Gastrocnemius medialis (tissue), 4 donors: ENCODE results near the gene GALNT14.

ENCODE experiments used
- CTCF ChIP-seq, 5 experiments: fragments of 450-650 bp in 3 of 5; fragments of 200-600 bp in 2 of 5; sonication (generic) in 2 of 5; IDR thresholded peaks in 4 of 5; conservative IDR thresholded peaks in 1 of 5; 1 replicate in 4 of 5; 2 replicates in 1 of 5; pipeline ENCODE4 v1.5.1; 2016 to 2019; ENCODE audit warnings: antibody characterized with exemption in 5 of 5, mild to moderate bottlenecking in 3 of 5, moderate library complexity in 3 of 5
- POLR2A ChIP-seq, 2 donors: fragments of 450-650 bp; IDR thresholded peaks; one replicate each; pipeline ENCODE4 v1.6.1; 2017; ENCODE audit warnings: antibody characterized with exemption in 2 of 2, mild to moderate bottlenecking in 2 of 2, moderate library complexity in 2 of 2

GRCh38 chr2:30986231-30986580 is 152.0 kb downstream of the GALNT14 start:
- TF ChIP-seq CTCF (IDR thresholded peaks at IDR 0.05 in 4 of 5, conservative IDR thresholded peaks at IDR 0.05 in 1 of 5) (no peak), POLR2A (IDR thresholded peaks at IDR 0.05) (no peak)
